ENCODE data around the gene ALOX15B.
"Not testable (repeated sequence)": the region's sequence is repeated elsewhere in the genome, so short reads cannot be mapped to it uniquely, and the experiment has no call there.

ALOX15B gene

GRCh38 chr17:8060274-8060673, 21.4 kb downstream of the ALOX15B start:
- H3K4me1 ChIP-seq (ENCODE audit: low read length) = peaks cover 32% of the 10 kb centered on the region
- no peaks in the 10 kb centered on the region for H3K9me3 ChIP-seq (ENCODE audit: insufficient read depth, low read length)
- no peaks in the 10 kb centered on the region for H3K36me3 ChIP-seq (replicated peaks; ENCODE audit: low read depth, low read length)
- peaks cover 16% of the 10 kb centered on the region for H3K27me3 ChIP-seq (ENCODE audit: low read depth, low read length)
- TF ChIP-seq CTCF (IDR thresholded peaks at IDR 0.05; ENCODE audit: low read depth, low read length) (peak; percentile 69), EZH2phosphoT487 (IDR thresholded peaks at IDR 0.05; ENCODE audit: low read depth) (no peak)
- H3K4me2 ChIP-seq (ENCODE audit: low read length) = peak overlapping the region; percentile 61
- H3K4me3 ChIP-seq (ENCODE audit: low read length) = peak overlapping the region; percentile 57
- no peak overlapping the region for H2AFZ ChIP-seq (ENCODE audit: low read depth, low read length)
- no peak overlapping the region for H3K9ac ChIP-seq (ENCODE audit: low read length)
- no peaks in the 10 kb centered on the region for H4K20me1 ChIP-seq (ENCODE audit: insufficient read depth, low read length)
- no peak overlapping the region for H3K27ac ChIP-seq (ENCODE audit: low read length)
- no peaks in the 10 kb centered on the region for H3K79me2 ChIP-seq (ENCODE audit: low read length)

- not testable (repeated sequence) for H3K36me3 ChIP-seq (replicated peaks; ENCODE audit: low read depth, low read length); H3K4me3 ChIP-seq (ENCODE audit: low read length); H3K4me2 ChIP-seq (ENCODE audit: low read length); H2AFZ ChIP-seq (ENCODE audit: low read depth, low read length); H3K9ac ChIP-seq (ENCODE audit: low read length); H4K20me1 ChIP-seq (ENCODE audit: insufficient read depth, low read length); H3K27ac ChIP-seq (ENCODE audit: low read length); H3K9me3 ChIP-seq (ENCODE audit: insufficient read depth, low read length); H3K79me2 ChIP-seq (ENCODE audit: low read length)
- peaks cover 32% of the 10 kb centered on the region for H3K4me1 ChIP-seq (ENCODE audit: low read length)
- H3K27me3 ChIP-seq (ENCODE audit: low read depth, low read length) = peaks cover 19% of the 10 kb centered on the region
Measured at GRCh38 chr17:8061851-8062250, 23.0 kb downstream of the ALOX15B start.

DNA sequence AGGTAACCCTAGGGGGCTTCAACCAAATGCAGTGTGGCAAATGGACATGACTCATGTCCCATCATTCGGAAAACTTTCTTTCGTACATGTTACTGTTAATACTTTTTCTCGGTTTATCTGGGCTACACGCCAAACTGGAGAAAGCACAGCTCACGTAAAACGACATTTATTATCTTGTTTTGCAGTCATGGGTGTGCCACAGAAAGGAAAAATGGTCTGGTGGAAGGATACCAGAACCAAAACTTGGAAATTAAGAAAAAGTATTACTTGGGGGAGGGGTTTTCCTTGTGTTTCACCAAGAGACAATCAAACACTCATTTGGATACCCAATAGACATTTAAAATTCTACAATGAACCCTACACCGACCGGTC, 23.6 kb downstream of the ALOX15B start:
- no peak overlapping the region for H3K4me3 ChIP-seq (ENCODE audit: low read length)
- H3K9ac ChIP-seq (ENCODE audit: low read length) = no peak overlapping the region

GRCh38 chr17:8062807-8063483, 24.1 kb downstream of the ALOX15B start:
- H3K9me3 ChIP-seq (ENCODE audit: insufficient read depth, low read length) = no peaks in the 10 kb centered on the region
- no peak overlapping the region for H3K27ac ChIP-seq (ENCODE audit: low read length)
- peaks cover 26% of the 10 kb centered on the region for H3K4me1 ChIP-seq (ENCODE audit: low read length)
- no peaks in the 10 kb centered on the region for H4K20me1 ChIP-seq (ENCODE audit: insufficient read depth, low read length)
- no peak overlapping the region for H2AFZ ChIP-seq (ENCODE audit: low read depth, low read length)
- H3K79me2 ChIP-seq (ENCODE audit: low read length) = no peaks in the 10 kb centered on the region
- TF ChIP-seq CTCF (IDR thresholded peaks at IDR 0.05; ENCODE audit: low read depth, low read length) (no peak), EZH2phosphoT487 (IDR thresholded peaks at IDR 0.05; ENCODE audit: low read depth) (no peak)
- H3K4me3 ChIP-seq (ENCODE audit: low read length) = no peak overlapping the region
- H3K36me3 ChIP-seq (replicated peaks; ENCODE audit: low read depth, low read length) = no peaks in the 10 kb centered on the region
- H3K27me3 ChIP-seq (ENCODE audit: low read depth, low read length) = peaks cover 19% of the 10 kb centered on the region
- no peak overlapping the region for H3K9ac ChIP-seq (ENCODE audit: low read length)
- no peak overlapping the region for H3K4me2 ChIP-seq (ENCODE audit: low read length)

More for the DNA sequence above, 23.6 kb downstream of the ALOX15B start:
- H3K36me3 ChIP-seq (replicated peaks; ENCODE audit: low read depth, low read length) = no peaks in the 10 kb centered on the region
- H3K27ac ChIP-seq (ENCODE audit: low read length) = no peak overlapping the region
- H3K4me1 ChIP-seq (ENCODE audit: low read length) = peaks cover 29% of the 10 kb centered on the region
- no peaks in the 10 kb centered on the region for H3K9me3 ChIP-seq (ENCODE audit: insufficient read depth, low read length)
- no peaks in the 10 kb centered on the region for H3K79me2 ChIP-seq (ENCODE audit: low read length)
- peaks cover 19% of the 10 kb centered on the region for H3K27me3 ChIP-seq (ENCODE audit: low read depth, low read length)
- no peak for TF ChIP-seq CTCF (IDR thresholded peaks at IDR 0.05; ENCODE audit: low read depth, low read length)
- no peak for TF ChIP-seq EZH2phosphoT487 (IDR thresholded peaks at IDR 0.05; ENCODE audit: low read depth)
- H4K20me1 ChIP-seq (ENCODE audit: insufficient read depth, low read length) = no peaks in the 10 kb centered on the region
- H2AFZ ChIP-seq (ENCODE audit: low read depth, low read length) = no peak overlapping the region
- no peak overlapping the region for H3K4me2 ChIP-seq (ENCODE audit: low read length)
